ENCODE results near the gene GPRC5B. TPM values are rescaled to one million over a fixed set of nuclear protein-coding genes. Genes with fewer than 3 reads are reported as not detected.

The GPRC5B gene
- total RNA-seq, result 23.1 and 24.8 TPM in 2 replicates

DNA sequence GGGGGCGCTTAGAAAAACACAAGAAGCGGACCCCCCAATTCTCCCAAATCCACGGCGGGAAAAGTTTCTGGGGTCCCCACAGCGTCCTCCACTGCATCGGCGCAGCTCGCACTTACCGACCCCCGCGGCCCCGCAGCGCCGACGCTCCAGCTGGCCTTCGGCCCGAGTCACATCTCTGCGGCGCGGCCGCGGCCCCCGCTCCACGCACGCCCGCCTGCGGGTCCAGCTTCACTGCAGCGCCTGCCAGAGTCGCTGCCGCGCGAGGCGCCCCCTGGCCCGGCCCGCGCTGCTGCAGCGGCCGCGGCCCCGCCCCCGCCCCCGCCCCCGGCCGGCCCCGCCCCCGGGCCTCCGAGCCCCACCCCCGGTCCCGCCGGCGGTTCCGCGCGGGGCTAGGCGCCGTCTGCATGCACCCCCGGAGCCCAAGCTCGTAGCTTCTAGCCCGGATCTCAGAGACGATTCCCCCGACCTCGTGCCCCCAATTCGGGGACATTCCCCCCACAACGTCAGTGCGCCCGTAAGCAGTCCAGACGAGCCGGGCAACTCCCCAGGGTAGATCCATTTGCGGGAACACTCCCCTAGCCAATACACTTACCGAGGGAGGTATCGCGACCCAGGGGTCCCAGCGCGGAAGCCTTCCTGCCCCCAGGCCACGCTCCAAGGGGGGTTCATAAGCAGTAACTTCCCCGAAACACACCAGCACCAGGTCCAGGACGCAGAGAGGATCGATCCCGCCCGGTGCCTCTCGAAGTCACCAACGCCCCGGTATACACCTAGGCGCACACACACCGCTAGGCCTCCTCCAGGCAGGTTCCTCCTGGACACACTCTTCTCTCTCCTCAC, at the start of gene GPRC5B:
Gene GPRC5B, minus strand, starts transcription at position 238 of the 840 bp plus-strand sequence. CDS start 12,003 bp downstream, outside the sequence.

Small RNA genes lying within 50 kb of the gene (small RNA-seq; reads per million reads assigned to genes)
- not detected for gene LARP7P2

Other genes with a start within 250 kb of the GPRC5B start
- gene KNOP1, start 166.6 kb downstream of the GPRC5B start, total RNA-seq, result 16.0 and 18.0 TPM in 2 replicates
- gene IQCK, start 166.6 kb downstream of the GPRC5B start, total RNA-seq, result 15.7 and 16.0 TPM in 2 replicates
- gene GPR139, start 189.0 kb upstream of the GPRC5B start, total RNA-seq, result not detected in 2 replicates